ENCODE results near the gene TBX5. TPM values are rescaled to one million over a fixed set of nuclear protein-coding genes. Genes with fewer than 3 reads are reported as not detected.
A peak's percentile ranks its signal among the peaks of the same experiment; 100 is the strongest.

Gene TBX5
- total and polyA plus RNA-seq, 8 donors: 16.8 to 63.0 (median 55.4) TPM

DNA sequence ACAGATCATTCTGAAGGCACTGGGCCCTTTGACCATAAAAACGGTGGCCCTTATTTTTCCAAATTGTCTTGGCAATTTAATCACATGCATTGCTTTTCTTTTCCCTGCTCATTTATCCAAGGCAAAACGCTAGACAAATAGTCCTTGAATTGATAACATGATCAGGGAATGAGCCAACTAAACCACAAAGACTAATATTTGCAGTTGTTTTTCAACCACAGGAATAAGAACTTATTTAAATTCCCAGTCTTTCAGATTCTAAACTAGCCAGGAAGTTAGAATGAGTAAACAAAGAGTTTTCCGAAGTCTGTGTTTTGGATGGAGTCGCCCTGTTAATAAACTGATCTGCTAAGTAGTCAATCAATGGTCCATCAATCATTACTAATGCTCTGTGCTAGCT, 14.9 kb downstream of the TBX5 start:
- TF ChIP-seq, protein P1, sequence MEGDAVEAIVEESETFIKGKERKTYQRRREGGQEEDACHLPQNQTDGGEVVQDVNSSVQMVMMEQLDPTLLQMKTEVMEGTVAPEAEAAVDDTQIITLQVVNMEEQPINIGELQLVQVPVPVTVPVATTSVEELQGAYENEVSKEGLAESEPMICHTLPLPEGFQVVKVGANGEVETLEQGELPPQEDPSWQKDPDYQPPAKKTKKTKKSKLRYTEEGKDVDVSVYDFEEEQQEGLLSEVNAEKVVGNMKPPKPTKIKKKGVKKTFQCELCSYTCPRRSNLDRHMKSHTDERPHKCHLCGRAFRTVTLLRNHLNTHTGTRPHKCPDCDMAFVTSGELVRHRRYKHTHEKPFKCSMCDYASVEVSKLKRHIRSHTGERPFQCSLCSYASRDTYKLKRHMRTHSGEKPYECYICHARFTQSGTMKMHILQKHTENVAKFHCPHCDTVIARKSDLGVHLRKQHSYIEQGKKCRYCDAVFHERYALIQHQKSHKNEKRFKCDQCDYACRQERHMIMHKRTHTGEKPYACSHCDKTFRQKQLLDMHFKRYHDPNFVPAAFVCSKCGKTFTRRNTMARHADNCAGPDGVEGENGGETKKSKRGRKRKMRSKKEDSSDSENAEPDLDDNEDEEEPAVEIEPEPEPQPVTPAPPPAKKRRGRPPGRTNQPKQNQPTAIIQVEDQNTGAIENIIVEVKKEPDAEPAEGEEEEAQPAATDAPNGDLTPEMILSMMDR (IDR thresholded peaks at IDR 0.05): no peak
- no peaks in the 10 kb centered on the region for H3K9me3 ChIP-seq
- no peak for ATAC-seq
- intact Hi-C loops (cut with DNase I): no loop called here
- no peak overlapping the region for H3K4me3 ChIP-seq
- peaks cover 0 to 7% of the 10 kb centered on the region in 2 donors for H3K4me1 ChIP-seq
- H3K27ac ChIP-seq: no peak overlapping the region
- H3K36me3 ChIP-seq: no peaks in the 10 kb centered on the region
- peaks cover 24 to 69% of the 10 kb centered on the region in 2 donors for H3K27me3 ChIP-seq
- no peak for DNase-seq

- no peak overlapping the region for H3K4me3 ChIP-seq
- TF ChIP-seq, protein P1 (IDR thresholded peaks at IDR 0.05): no peak
- no peaks in the 10 kb centered on the region for H3K36me3 ChIP-seq
- H3K27ac ChIP-seq: no peak overlapping the region
- no peaks in the 10 kb centered on the region for H3K9me3 ChIP-seq
- ATAC-seq: no peak
- H3K27me3 ChIP-seq: peaks cover 0 to 6% of the 10 kb centered on the region in 2 donors
- H3K4me1 ChIP-seq: no peaks in the 10 kb centered on the region
- intact Hi-C loops (cut with DNase I): no loop called here
- DNase-seq: no peak
These were observed 21.2 kb downstream of the TBX5 start for GRCh38 chr12:114384739-114385138.

DNA sequence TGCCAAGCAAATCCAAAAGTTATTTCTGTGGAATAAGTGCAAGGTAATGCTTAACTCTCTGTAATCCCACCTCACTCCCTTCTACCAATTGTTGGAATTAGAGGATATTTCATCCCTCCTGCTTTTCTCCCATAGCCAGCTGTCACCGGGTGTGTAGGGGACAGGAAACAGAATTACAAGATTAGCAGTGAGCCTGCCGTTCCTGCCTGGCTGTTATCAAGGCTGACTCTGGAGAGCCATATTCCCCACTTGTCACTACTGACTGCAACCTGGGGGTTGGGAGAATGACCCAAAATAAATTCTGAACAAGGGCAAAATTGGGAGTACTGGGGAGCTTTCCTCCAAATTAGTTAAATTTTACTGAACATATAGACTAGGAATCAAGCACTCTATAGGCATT, 24.8 kb downstream of the TBX5 start:
- Histone ChIP-seq H3K27ac (no peak overlapping the region), H3K36me3 (no peaks in the 10 kb centered on the region), H3K4me3 (no peak overlapping the region), H3K27me3 (peaks cover 0 to 1% of the 10 kb centered on the region in 2 donors), H3K9me3 (no peaks in the 10 kb centered on the region), H3K4me1 (no peaks in the 10 kb centered on the region)
- TF ChIP-seq, protein P1 (IDR thresholded peaks at IDR 0.05): no peak
- intact Hi-C loops (cut with DNase I): no loop called here
- DNase-seq: no peak
- ATAC-seq: no peak

DNA sequence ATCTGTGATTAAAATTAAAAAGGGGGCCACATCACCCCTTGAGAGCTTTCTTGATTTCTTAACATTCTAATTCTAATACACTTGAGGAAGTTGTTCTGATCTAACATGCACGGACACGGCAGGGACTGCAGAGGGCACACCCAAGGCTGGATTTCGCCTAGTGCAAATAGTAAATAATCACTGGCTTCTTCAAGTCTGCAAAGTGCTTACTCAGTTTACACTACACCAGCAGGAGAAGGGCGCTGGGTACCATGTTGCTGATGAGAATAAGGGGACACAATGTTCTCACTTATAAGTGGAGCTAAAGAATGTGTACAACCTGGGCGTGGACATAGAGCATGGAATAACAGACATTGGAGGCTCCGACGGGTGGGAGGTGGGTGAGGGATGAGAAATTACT, 34.2 kb downstream of the TBX5 start:
- ATAC-seq (peak; percentile 88), DNase-seq (no peak)
- H3K4me3 ChIP-seq: no peak overlapping the region
- no peaks in the 10 kb centered on the region for H3K4me1 ChIP-seq
- H3K27me3 ChIP-seq: peaks cover 0 to 5% of the 10 kb centered on the region in 2 donors
- H3K27ac ChIP-seq: no peak overlapping the region
- TF ChIP-seq, protein P1 (IDR thresholded peaks at IDR 0.05): no peak
- intact Hi-C loops (cut with DNase I): no loop called here
- H3K36me3 ChIP-seq: no peaks in the 10 kb centered on the region
- H3K9me3 ChIP-seq: peaks cover 0 to 2% of the 10 kb centered on the region in 2 donors

DNA sequence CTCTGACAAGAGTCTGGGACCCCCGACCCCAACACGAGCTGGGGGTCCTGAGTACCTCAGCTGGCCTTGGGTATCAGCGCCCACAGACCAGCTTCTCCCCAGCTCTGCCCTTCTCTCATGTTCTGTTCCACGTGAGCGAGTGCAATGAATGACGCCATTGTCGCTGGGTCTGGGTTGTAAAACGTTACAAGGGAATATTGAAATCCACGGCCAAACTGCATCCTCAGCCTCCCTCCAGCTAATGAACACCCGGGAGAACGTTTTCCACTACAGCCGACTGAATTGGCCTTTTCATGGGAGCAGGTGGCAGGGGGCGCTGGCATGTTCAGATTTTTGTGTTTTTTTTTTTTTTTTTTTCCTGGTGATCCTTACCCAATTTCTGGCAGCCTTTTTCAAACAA, 34.7 kb downstream of the TBX5 start:
- Histone ChIP-seq H3K9me3 (peaks cover 0 to 5% of the 10 kb centered on the region in 2 donors), H3K27me3 (peaks cover 0 to 5% of the 10 kb centered on the region in 2 donors), H3K4me1 (no peaks in the 10 kb centered on the region), H3K4me3 (no peak overlapping the region), H3K27ac (no peak overlapping the region), H3K36me3 (no peaks in the 10 kb centered on the region)
- intact Hi-C loops (cut with DNase I): no loop called here
- TF ChIP-seq, protein P1 (IDR thresholded peaks at IDR 0.05): no peak
- ATAC-seq (no peak), DNase-seq (no peak)
